Measurements from ENCODE around the gene SKI.
A peak's percentile ranks its signal among the peaks of the same experiment; 100 is the strongest.

SKI gene

DNA sequence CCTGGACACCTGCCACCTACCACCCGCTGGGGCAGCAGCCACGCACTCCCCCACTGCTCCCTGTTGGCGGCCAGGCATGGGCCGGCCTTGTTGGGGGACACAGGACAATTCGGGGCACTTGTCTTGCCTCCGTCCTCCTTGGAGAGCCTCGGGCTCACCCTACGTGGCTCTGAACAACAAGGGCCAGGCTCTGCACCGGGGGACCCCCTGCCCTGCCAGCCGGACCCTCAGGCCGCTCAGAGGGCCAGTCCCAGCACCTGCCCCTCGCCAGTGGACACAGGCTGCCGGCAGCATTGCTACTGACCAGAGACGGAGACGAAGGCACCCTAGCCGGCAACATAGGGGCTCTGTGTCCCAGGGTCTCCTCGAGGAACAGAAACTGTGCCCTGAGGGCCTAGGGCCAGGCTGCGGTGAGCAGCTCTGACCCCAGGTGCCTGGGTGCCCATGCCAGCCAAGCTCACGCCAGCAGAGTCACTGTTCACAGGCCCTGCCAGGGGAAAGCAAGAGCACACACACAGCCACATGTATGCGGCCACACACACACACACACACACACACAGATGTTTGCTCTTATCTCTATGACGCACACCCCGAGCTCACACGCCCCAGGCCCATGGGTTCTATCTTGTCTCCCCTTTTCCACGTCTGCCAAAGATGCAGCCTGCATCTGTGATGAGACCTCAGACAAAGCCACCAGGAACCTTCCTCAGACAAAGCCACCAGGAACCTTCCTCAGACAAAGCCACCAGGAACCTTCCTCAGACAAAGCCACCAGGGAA, 117.4 kb downstream of the SKI start:
- DNase-seq (ENCODE audit: low read depth, low spot score): no peak
- Histone ChIP-seq H3K4me3 (ENCODE audit: insufficient read length, low read depth) (no peak overlapping the region), H3K36me3 (ENCODE audit: insufficient read depth, insufficient read length, low read length) (no peaks in the 10 kb centered on the region), H3K27me3 (ENCODE audit: insufficient read depth, insufficient read length) (no peaks in the 10 kb centered on the region), H3K4me1 (ENCODE audit: insufficient read depth, insufficient read length) (peaks cover 6% of the 10 kb centered on the region), H3K9me3 (ENCODE audit: insufficient read depth, low read length) (no peaks in the 10 kb centered on the region), H3K9ac (ENCODE audit: insufficient read length, low read depth) (no peak overlapping the region)
- TF ChIP-seq YY1 (IDR thresholded peaks at IDR 0.05; ENCODE audit: insufficient read depth, insufficient read length) (no peak), ZNF274 (IDR thresholded peaks at IDR 0.05; ENCODE audit: low read depth, low read length) (no peak), SUZ12 (IDR thresholded peaks at IDR 0.05; ENCODE audit: extremely low read depth, insufficient read depth, insufficient read length) (no peak)

DNA sequence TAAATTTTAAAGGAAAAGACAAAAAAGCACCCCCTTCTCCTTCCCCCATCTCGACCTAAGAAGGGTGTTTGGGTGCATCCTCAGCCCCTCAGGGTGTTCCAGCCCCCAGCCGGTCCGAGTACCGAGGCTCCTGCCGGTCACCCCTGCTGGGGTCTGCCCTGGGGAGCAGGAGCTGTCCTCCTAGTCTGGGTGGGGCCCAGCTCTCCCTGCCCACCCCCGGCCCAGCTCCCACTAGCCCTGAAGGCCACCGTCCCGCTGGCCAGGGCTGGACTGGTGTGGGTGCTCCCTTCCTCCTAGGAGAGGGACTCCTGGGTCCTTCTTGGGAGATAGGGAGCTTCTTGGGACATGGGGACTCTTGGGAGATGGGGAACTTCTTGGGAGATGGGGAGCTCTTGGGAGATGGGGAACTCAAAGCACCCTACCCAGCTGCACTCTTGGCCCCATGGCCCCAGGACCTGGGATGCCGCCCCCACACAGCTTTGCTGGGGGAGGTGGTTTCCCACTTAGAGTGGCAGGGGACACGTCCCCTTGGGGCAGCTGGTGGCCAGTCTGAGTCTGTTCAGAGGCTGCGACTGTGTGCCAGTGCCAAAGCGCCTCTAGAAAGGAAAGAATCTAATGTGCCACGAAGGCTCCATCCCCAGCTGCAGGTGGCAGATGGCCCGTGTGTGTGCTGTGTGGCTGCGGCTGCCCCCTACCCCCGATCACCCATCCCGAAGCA, 118.7 kb downstream of the SKI start:
- Histone ChIP-seq H3K27me3 (ENCODE audit: insufficient read depth, insufficient read length) (no peaks in the 10 kb centered on the region), H3K9ac (ENCODE audit: insufficient read length, low read depth) (no peak overlapping the region), H3K9me3 (ENCODE audit: insufficient read depth, low read length) (no peaks in the 10 kb centered on the region), H3K4me1 (ENCODE audit: insufficient read depth, insufficient read length) (peaks cover 6% of the 10 kb centered on the region), H3K4me3 (ENCODE audit: insufficient read length, low read depth) (no peak overlapping the region), H3K36me3 (ENCODE audit: insufficient read depth, insufficient read length, low read length) (no peaks in the 10 kb centered on the region)
- TF ChIP-seq ZNF274 (IDR thresholded peaks at IDR 0.05; ENCODE audit: low read depth, low read length): no peak
- no peak for DNase-seq (ENCODE audit: low read depth, low spot score)

DNA sequence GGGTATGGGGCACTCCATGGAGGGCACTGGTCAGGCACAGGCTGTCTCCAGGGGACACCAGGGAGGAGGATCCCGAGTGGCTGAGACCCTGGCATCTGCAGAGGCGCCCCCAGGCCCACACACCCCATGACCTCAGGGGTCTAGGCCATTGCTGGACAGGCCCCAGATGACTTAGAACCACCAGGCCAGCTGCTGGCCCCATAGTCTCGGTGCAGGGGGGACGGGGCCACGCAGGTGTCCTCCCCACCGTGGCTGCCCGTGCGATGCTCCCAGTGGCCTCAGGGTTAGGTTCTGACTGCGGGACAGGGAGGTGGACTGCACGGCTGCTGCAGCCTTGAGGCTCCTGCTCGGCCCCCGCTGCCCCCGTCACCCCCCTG, 119.3 kb downstream of the SKI start:
- H3K36me3 ChIP-seq (ENCODE audit: insufficient read depth, insufficient read length, low read length): no peaks in the 10 kb centered on the region
- H3K9ac ChIP-seq (ENCODE audit: insufficient read length, low read depth): no peak overlapping the region
- TF ChIP-seq YY1 (IDR thresholded peaks at IDR 0.05; ENCODE audit: insufficient read depth, insufficient read length): no peak
- no peak for TF ChIP-seq ZNF274 (IDR thresholded peaks at IDR 0.05; ENCODE audit: low read depth, low read length)
- no peak for TF ChIP-seq SUZ12 (IDR thresholded peaks at IDR 0.05; ENCODE audit: extremely low read depth, insufficient read depth, insufficient read length)
- DNase-seq (ENCODE audit: low read depth, low spot score): no peak
- H3K4me1 ChIP-seq (ENCODE audit: insufficient read depth, insufficient read length): peaks cover 6% of the 10 kb centered on the region
- H3K4me3 ChIP-seq (ENCODE audit: insufficient read length, low read depth): no peak overlapping the region
- H3K9me3 ChIP-seq (ENCODE audit: insufficient read depth, low read length): no peaks in the 10 kb centered on the region
- no peaks in the 10 kb centered on the region for H3K27me3 ChIP-seq (ENCODE audit: insufficient read depth, insufficient read length)

- Histone ChIP-seq H3K9ac (ENCODE audit: insufficient read length, low read depth) (no peak overlapping the region), H3K36me3 (ENCODE audit: insufficient read depth, insufficient read length, low read length) (no peaks in the 10 kb centered on the region), H3K9me3 (ENCODE audit: insufficient read depth, low read length) (no peaks in the 10 kb centered on the region), H3K4me3 (ENCODE audit: insufficient read length, low read depth) (no peak overlapping the region), H3K27me3 (ENCODE audit: insufficient read depth, insufficient read length) (no peaks in the 10 kb centered on the region), H3K4me1 (ENCODE audit: insufficient read depth, insufficient read length) (peaks cover 6% of the 10 kb centered on the region)
- TF ChIP-seq SUZ12 (IDR thresholded peaks at IDR 0.05; ENCODE audit: extremely low read depth, insufficient read depth, insufficient read length) (no peak), YY1 (IDR thresholded peaks at IDR 0.05; ENCODE audit: insufficient read depth, insufficient read length) (no peak), ZNF274 (IDR thresholded peaks at IDR 0.05; ENCODE audit: low read depth, low read length) (no peak)
- no peak for DNase-seq (ENCODE audit: low read depth, low spot score)
Observed at GRCh38 chr1:2347896-2348295, 119.8 kb downstream of the SKI start.

DNA sequence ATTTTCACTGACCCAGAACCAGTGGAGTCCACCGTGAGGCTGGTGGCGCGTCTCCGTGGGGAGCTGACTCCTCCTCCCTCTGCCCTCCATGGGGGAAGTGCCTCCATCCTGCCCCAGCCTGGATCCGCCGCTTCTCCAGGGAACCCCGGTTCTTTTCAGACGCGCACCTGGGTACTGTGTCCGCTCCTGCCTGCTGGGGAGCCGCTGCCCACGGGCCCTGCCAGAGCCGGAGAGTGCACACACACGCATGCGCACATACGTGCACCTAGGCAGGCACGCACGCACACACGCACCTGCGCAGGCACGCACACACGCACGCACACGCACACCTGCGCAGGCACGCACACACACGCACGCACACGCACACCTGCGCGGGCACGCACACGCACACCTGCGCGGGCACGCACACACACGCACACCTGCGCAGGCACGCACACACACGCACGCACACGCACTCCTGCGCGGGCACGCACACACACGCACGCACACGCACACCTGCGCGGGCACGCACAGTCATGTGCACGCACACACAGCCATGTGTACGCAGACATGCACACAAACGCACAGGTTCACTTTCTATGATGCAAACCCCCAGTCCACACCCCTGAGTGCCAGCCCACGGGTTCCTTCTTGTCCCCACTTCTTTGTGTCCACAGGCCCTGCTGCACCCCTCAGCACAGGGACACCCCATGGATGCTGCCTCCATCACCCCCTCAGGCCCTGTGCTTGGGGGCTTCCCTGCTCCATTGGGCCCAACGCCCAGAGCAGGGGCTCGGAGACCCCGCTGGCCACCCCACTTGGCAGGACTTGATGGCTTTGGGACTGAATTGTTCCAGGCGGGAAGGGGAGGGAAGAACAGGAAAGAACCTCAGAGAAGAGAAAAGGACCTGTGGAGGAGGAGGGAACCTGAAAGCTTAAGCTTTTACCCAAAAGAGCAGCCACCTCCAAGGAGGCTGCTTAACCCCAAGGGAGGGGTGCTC, 120.5 kb downstream of the SKI start:
- DNase-seq (ENCODE audit: low read depth, low spot score): no peak
- H3K4me1 ChIP-seq (ENCODE audit: insufficient read depth, insufficient read length): peaks cover 6% of the 10 kb centered on the region
- no peak overlapping the region for H3K4me3 ChIP-seq (ENCODE audit: insufficient read length, low read depth)
- no peaks in the 10 kb centered on the region for H3K27me3 ChIP-seq (ENCODE audit: insufficient read depth, insufficient read length)
- H3K36me3 ChIP-seq (ENCODE audit: insufficient read depth, insufficient read length, low read length): no peaks in the 10 kb centered on the region
- TF ChIP-seq SUZ12 (IDR thresholded peaks at IDR 0.05; ENCODE audit: extremely low read depth, insufficient read depth, insufficient read length) (no peak), YY1 (IDR thresholded peaks at IDR 0.05; ENCODE audit: insufficient read depth, insufficient read length) (no peak), ZNF274 (IDR thresholded peaks at IDR 0.05; ENCODE audit: low read depth, low read length) (no peak)
- no peaks in the 10 kb centered on the region for H3K9me3 ChIP-seq (ENCODE audit: insufficient read depth, low read length)
- H3K9ac ChIP-seq (ENCODE audit: insufficient read length, low read depth): peak overlapping the region; percentile 4

- no peak overlapping the region for H3K9ac ChIP-seq (ENCODE audit: insufficient read length, low read depth)
- H3K4me1 ChIP-seq (ENCODE audit: insufficient read depth, insufficient read length): peaks cover 3% of the 10 kb centered on the region
- no peak for DNase-seq (ENCODE audit: low read depth, low spot score)
- H3K27me3 ChIP-seq (ENCODE audit: insufficient read depth, insufficient read length): no peaks in the 10 kb centered on the region
- H3K36me3 ChIP-seq (ENCODE audit: insufficient read depth, insufficient read length, low read length): no peaks in the 10 kb centered on the region
- TF ChIP-seq YY1 (IDR thresholded peaks at IDR 0.05; ENCODE audit: insufficient read depth, insufficient read length) (no peak), ZNF274 (IDR thresholded peaks at IDR 0.05; ENCODE audit: low read depth, low read length) (no peak), SUZ12 (IDR thresholded peaks at IDR 0.05; ENCODE audit: extremely low read depth, insufficient read depth, insufficient read length) (no peak)
- H3K4me3 ChIP-seq (ENCODE audit: insufficient read length, low read depth): no peak overlapping the region
- H3K9me3 ChIP-seq (ENCODE audit: insufficient read depth, low read length): no peaks in the 10 kb centered on the region
Observed at GRCh38 chr1:2349806-2350205, 121.7 kb downstream of the SKI start.
